ENCODE measurements around the gene COX14. TPM values are rescaled to one million over a fixed set of nuclear protein-coding genes. Genes with fewer than 3 reads are reported as not detected.

Gene COX14
- total RNA-seq, 4 donors from 2014 or later = 40.6 to 135 (median 90.9) TPM

DNA sequence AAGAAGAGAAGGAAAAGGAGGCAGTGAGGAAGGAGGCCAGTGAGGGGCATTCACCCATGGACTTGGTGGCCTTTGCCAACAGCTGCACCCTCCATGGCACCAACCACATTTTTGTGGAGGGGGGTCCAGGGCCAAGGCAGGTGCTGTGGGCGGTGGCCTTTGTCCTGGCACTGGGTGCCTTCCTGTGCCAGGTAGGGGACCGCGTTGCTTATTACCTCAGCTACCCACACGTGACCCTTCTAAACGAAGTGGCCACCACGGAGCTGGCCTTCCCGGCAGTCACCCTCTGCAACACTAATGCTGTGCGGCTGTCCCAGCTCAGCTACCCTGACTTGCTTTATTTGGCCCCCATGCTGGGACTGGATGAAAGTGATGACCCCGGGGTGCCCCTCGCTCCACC is 38.3 kb upstream of the COX14 start:
- Histone ChIP-seq H3K9me3 (no peaks in the 10 kb centered on the region), H3K27me3 (no peaks in the 10 kb centered on the region), H3K36me3 (no peaks in the 10 kb centered on the region), H3K27ac (no peak overlapping the region), H3K4me3 (replicated peaks in 1 of 3) (no peak overlapping the region), H3K4me1 (peaks cover 0 to 4% of the 10 kb centered on the region in 2 donors)
- intact Hi-C loops (cut with DNase I) = loop anchor here (5.0 to 10.0 kb wide), 3 partner anchors 106 to 296 kb away; no protein-coding TSS in a partner anchor
- TF ChIP-seq POLR2A (IDR thresholded peaks at IDR 0.05) = no peak
- TF ChIP-seq, protein P1, sequence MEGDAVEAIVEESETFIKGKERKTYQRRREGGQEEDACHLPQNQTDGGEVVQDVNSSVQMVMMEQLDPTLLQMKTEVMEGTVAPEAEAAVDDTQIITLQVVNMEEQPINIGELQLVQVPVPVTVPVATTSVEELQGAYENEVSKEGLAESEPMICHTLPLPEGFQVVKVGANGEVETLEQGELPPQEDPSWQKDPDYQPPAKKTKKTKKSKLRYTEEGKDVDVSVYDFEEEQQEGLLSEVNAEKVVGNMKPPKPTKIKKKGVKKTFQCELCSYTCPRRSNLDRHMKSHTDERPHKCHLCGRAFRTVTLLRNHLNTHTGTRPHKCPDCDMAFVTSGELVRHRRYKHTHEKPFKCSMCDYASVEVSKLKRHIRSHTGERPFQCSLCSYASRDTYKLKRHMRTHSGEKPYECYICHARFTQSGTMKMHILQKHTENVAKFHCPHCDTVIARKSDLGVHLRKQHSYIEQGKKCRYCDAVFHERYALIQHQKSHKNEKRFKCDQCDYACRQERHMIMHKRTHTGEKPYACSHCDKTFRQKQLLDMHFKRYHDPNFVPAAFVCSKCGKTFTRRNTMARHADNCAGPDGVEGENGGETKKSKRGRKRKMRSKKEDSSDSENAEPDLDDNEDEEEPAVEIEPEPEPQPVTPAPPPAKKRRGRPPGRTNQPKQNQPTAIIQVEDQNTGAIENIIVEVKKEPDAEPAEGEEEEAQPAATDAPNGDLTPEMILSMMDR (IDR thresholded peaks at IDR 0.05) = no peak
- DNase-seq = no peak
- WGBS, 2 donors = 74 to 80% methylated on average over 9 to 10 of the region's 10 CpGs

DNA sequence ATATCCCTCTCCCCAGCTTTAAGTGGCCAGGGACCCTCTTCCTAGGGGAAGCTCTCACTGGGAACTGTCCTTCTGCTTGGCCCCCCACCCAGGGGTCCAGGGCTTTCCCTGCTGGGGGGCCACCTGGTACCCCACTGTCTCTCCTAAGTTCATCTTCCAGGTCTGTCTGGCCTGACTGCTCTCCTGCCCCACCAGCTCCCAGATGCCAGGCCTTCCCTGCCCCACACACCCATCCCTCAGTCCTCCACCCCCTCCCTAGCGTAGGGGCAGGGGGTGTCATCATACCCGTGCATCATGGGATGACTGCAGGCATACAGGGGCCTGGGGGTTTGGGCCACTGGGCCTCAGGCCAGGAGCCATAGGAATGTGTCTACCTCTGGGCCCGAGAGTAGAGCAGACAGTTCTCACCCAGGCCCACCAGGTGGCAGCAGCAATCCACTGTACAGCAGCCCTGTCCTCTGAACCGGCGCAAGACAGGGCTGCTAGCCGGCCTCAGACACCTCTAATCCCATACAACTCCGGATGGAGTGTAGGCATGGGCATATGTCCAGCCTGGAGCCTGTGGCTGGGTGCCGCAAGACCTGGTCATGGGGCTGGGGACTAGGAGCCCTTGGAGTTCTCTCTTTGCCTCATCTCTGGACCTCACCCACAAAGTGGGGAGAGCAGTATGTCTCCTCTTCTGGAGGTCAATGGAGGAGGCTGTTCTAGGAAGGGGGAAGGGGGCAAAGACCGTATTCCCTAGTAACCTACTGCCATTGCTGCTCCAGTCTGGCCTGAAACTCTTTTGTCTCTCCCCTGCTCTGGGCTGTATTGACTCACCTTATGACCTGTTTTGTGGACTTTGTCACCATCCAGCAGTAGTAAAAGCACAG is 36.9 kb upstream of the COX14 start:
- TF ChIP-seq POLR2A (IDR thresholded peaks at IDR 0.05) = no peak
- TF ChIP-seq, protein P1 (IDR thresholded peaks at IDR 0.05) = peak; percentile 58 to 99 (median 96)
- Histone ChIP-seq H3K4me3 (replicated peaks in 1 of 3) (no peak overlapping the region), H3K4me1 (peaks cover 0 to 4% of the 10 kb centered on the region in 2 donors), H3K9me3 (no peaks in the 10 kb centered on the region), H3K27me3 (no peaks in the 10 kb centered on the region), H3K36me3 (no peaks in the 10 kb centered on the region), H3K27ac (no peak overlapping the region)
- intact Hi-C loops (cut with DNase I) = loop anchor here (5.0 to 10.0 kb wide), 4 partner anchors 102 to 298 kb away; no protein-coding TSS in a partner anchor
- WGBS, 2 donors = 19 to 25% methylated on average over 2 to 4 of the region's 9 CpGs
- DNase-seq = peak; percentile 82 to 86

DNA sequence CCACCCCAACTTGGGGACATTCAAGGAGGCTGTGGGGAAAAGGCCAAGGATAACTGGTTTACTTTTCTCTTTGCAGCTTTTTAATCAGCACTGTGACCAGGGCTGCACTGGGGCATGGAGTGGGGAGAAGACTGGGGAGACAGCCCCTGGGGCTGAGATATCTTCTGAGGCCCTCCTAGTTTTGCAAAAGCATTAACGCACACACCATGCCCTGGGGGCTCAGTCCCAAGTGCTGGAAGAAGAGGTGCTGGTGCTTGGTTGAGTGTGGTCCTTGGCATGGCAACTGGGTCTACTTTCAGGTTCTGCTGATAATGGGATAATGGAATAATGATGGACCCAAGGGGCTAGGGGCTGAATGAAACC is 36.2 kb upstream of the COX14 start:
- H3K36me3 ChIP-seq = no peaks in the 10 kb centered on the region
- H3K4me1 ChIP-seq = peaks cover 0 to under 1% of the 10 kb centered on the region in 2 donors
- WGBS, 2 donors = 92 to 100% methylated on average over 1 of the region's 1 CpG
- H3K9me3 ChIP-seq = no peaks in the 10 kb centered on the region
- no peaks in the 10 kb centered on the region for H3K27me3 ChIP-seq
- intact Hi-C loops (cut with DNase I) = loop anchor here (5.0 to 10.0 kb wide), 2 partner anchors 102 to 239 kb away; no protein-coding TSS in a partner anchor
- H3K27ac ChIP-seq = no peak overlapping the region
- TF ChIP-seq, protein P1 (IDR thresholded peaks at IDR 0.05) = no peak
- TF ChIP-seq POLR2A (IDR thresholded peaks at IDR 0.05) = no peak
- H3K4me3 ChIP-seq (replicated peaks in 1 of 3) = no peak overlapping the region
- no peak for DNase-seq

DNA sequence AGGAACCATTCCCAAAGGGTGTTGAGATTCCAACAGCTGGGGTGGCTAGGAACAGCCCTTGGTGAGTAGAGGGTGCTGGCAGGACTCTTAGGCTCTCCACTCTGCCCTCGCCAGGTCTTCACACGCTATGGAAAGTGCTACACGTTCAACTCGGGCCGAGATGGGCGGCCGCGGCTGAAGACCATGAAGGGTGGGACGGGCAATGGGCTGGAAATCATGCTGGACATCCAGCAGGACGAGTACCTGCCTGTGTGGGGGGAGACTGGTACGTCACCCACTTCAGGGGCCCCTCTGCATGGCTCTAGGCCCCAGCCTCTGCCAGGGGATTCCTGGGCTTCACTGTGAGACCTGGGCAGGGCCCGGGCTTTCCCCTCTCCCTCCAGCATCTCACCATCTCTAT is 34.9 kb upstream of the COX14 start:
- intact Hi-C loops (cut with DNase I) = loop anchor here (5.0 to 10.0 kb wide), 2 partner anchors 100 to 238 kb away; no protein-coding TSS in a partner anchor
- Histone ChIP-seq H3K27me3 (no peaks in the 10 kb centered on the region), H3K4me1 (peaks cover 0 to 6% of the 10 kb centered on the region in 2 donors), H3K9me3 (no peaks in the 10 kb centered on the region), H3K27ac (no peak overlapping the region), H3K4me3 (replicated peaks in 1 of 3) (no peak overlapping the region), H3K36me3 (no peaks in the 10 kb centered on the region)
- WGBS, 2 donors = 82 to 84% methylated on average over 6 to 12 of the region's 12 CpGs
- no peak for TF ChIP-seq POLR2A (IDR thresholded peaks at IDR 0.05)
- TF ChIP-seq, protein P1 (IDR thresholded peaks at IDR 0.05) = no peak
- no peak for DNase-seq

DNA sequence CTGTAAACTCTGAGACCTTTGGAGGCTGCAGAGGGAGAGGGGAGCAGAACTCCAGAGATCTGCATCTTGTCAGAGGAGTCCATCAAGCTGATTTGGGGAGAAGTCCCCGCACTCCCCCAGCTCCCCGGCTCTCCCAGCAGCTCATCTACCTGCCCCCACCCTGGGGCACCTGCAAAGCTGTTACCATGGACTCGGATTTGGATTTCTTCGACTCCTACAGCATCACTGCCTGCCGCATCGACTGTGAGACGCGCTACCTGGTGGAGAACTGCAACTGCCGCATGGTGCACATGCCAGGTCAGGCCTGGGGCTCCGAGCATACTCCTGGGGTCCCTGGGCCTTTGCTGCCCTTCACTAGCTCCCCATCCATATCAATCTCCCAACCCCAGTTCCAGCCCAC is 33.8 kb upstream of the COX14 start:
- intact Hi-C loops (cut with DNase I) = loop anchor here (5.0 to 10.0 kb wide), 2 partner anchors 99 to 237 kb away; no protein-coding TSS in a partner anchor
- DNase-seq = no peak
- no peak overlapping the region for H3K27ac ChIP-seq
- no peaks in the 10 kb centered on the region for H3K9me3 ChIP-seq
- H3K4me3 ChIP-seq (replicated peaks in 1 of 3) = no peak overlapping the region
- no peaks in the 10 kb centered on the region for H3K27me3 ChIP-seq
- TF ChIP-seq POLR2A (IDR thresholded peaks at IDR 0.05) = no peak
- TF ChIP-seq, protein P1 (IDR thresholded peaks at IDR 0.05) = no peak
- WGBS, 2 donors = 93 to 94% methylated on average over 10 of the region's 10 CpGs
- H3K36me3 ChIP-seq = no peaks in the 10 kb centered on the region
- peaks cover 0 to 6% of the 10 kb centered on the region in 2 donors for H3K4me1 ChIP-seq

Measured in thyroid gland (tissue), 4 donors.